H1 (cell line): Measurements from ENCODE around the gene SLC5A2. TPM values are rescaled to one million over a fixed set of nuclear protein-coding genes. Genes with fewer than 3 reads are reported as not detected.

Source experiments
- CHD1 ChIP-seq: IDR thresholded peaks from 2 replicates; pipeline ENCODE4 v1.6.1; 2012; ENCODE audit warnings: low read depth, low read length, improper control_type of control experiment
- GTF2F1 ChIP-seq: IDR thresholded peaks from 2 replicates; pipeline ENCODE4 v1.6.1; 2012; ENCODE audit warnings: low read depth, low read length, improper control_type of control experiment, borderline replicate concordance
- POLR2AphosphoS5 ChIP-seq: IDR thresholded peaks from 2 replicates; pipeline ENCODE4 v1.6.1; 2011; ENCODE audit warnings: low read depth, low read length
- SRF ChIP-seq: IDR thresholded peaks from 2 replicates; pipeline ENCODE4 v1.6.1; 2011; ENCODE audit warnings: mild to moderate bottlenecking, low read depth, low read length, moderate library complexity
- polyA plus RNA-seq, 7 experiments: library from polyadenylated mRNA; depleted of rRNA in 3 of 7; stranded (reverse) in 5 of 7; unstranded in 2 of 7; fragments of >200 nt in 5 of 7; fragments of 200-250 nt in 2 of 7; gene quantifications; 1 replicate in 5 of 7; 2 replicates in 1 of 7; 4 replicates in 1 of 7; pipeline versions ENCODE4 v1.2.1 to v1.2.3, GENCODE V29; 2011 to 2013; ENCODE audit warnings: missing spikeins in 2 of 7, mixed read lengths in 2 of 7
- total RNA-seq: library from RNA; stranded (reverse); fragmentation: NEBNext Ultra II Directional; extraction: Animal tissue kit (Norgen Biotek cat#: 25700); gene quantifications from 2 replicates; pipeline ENCODE4 v1.2.1, GENCODE V29; 2021
- TF ChIP-seq, protein P1 (sequence below): fragments of 300-600 bp; sonication (generic); IDR thresholded peaks from 2 replicates; pipeline ENCODE4 v1.7.1; 2012; ENCODE audit warnings: low read length, moderate library complexity, mild to moderate bottlenecking, inconsistent platforms; ENCODE audit not compliant: insufficient replicate concordance
- TF ChIP-seq, protein P2 (sequence below), 3 experiments: IDR thresholded peaks; 1 replicate in 2 of 3; 2 replicates in 1 of 3; pipeline versions ENCODE4 v1.5.1 to v1.6.1; 2011; ENCODE audit warnings: low read length in 3 of 3, mild to moderate bottlenecking in 3 of 3, inconsistent platforms in 2 of 3, low read depth in 1 of 3, moderate library complexity in 1 of 3; ENCODE audit not compliant: insufficient read depth in 1 of 3; ENCODE audit errors: control extremely low read depth in 1 of 3

The SLC5A2 gene
- total and polyA plus RNA-seq, 2 of the 8 experiments (the other 6 are each of a cell fraction or from before 2014, with no cell fraction given), result 0.56 to 4.4 TPM

DNA sequence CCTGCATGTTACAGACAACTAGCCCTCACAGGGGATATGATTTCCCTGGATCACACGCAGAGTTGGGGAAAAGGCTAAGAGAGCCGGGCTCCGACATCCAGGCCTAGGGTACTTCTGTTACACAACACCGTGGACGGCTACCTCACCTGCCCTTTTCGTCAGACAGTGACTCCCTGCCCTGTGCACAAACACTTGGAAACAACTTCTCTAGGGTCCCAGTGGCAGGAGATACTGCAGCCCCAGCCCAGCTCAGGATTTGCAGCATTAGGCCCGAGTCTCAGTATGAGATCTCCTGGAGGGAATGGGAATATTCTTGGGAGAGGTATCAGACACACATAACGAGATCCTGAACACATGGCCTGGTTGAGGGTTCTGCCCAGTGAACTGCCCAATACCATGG lies 17.0 kb downstream of the SLC5A2 start (continued):
- TF ChIP-seq, protein P1, sequence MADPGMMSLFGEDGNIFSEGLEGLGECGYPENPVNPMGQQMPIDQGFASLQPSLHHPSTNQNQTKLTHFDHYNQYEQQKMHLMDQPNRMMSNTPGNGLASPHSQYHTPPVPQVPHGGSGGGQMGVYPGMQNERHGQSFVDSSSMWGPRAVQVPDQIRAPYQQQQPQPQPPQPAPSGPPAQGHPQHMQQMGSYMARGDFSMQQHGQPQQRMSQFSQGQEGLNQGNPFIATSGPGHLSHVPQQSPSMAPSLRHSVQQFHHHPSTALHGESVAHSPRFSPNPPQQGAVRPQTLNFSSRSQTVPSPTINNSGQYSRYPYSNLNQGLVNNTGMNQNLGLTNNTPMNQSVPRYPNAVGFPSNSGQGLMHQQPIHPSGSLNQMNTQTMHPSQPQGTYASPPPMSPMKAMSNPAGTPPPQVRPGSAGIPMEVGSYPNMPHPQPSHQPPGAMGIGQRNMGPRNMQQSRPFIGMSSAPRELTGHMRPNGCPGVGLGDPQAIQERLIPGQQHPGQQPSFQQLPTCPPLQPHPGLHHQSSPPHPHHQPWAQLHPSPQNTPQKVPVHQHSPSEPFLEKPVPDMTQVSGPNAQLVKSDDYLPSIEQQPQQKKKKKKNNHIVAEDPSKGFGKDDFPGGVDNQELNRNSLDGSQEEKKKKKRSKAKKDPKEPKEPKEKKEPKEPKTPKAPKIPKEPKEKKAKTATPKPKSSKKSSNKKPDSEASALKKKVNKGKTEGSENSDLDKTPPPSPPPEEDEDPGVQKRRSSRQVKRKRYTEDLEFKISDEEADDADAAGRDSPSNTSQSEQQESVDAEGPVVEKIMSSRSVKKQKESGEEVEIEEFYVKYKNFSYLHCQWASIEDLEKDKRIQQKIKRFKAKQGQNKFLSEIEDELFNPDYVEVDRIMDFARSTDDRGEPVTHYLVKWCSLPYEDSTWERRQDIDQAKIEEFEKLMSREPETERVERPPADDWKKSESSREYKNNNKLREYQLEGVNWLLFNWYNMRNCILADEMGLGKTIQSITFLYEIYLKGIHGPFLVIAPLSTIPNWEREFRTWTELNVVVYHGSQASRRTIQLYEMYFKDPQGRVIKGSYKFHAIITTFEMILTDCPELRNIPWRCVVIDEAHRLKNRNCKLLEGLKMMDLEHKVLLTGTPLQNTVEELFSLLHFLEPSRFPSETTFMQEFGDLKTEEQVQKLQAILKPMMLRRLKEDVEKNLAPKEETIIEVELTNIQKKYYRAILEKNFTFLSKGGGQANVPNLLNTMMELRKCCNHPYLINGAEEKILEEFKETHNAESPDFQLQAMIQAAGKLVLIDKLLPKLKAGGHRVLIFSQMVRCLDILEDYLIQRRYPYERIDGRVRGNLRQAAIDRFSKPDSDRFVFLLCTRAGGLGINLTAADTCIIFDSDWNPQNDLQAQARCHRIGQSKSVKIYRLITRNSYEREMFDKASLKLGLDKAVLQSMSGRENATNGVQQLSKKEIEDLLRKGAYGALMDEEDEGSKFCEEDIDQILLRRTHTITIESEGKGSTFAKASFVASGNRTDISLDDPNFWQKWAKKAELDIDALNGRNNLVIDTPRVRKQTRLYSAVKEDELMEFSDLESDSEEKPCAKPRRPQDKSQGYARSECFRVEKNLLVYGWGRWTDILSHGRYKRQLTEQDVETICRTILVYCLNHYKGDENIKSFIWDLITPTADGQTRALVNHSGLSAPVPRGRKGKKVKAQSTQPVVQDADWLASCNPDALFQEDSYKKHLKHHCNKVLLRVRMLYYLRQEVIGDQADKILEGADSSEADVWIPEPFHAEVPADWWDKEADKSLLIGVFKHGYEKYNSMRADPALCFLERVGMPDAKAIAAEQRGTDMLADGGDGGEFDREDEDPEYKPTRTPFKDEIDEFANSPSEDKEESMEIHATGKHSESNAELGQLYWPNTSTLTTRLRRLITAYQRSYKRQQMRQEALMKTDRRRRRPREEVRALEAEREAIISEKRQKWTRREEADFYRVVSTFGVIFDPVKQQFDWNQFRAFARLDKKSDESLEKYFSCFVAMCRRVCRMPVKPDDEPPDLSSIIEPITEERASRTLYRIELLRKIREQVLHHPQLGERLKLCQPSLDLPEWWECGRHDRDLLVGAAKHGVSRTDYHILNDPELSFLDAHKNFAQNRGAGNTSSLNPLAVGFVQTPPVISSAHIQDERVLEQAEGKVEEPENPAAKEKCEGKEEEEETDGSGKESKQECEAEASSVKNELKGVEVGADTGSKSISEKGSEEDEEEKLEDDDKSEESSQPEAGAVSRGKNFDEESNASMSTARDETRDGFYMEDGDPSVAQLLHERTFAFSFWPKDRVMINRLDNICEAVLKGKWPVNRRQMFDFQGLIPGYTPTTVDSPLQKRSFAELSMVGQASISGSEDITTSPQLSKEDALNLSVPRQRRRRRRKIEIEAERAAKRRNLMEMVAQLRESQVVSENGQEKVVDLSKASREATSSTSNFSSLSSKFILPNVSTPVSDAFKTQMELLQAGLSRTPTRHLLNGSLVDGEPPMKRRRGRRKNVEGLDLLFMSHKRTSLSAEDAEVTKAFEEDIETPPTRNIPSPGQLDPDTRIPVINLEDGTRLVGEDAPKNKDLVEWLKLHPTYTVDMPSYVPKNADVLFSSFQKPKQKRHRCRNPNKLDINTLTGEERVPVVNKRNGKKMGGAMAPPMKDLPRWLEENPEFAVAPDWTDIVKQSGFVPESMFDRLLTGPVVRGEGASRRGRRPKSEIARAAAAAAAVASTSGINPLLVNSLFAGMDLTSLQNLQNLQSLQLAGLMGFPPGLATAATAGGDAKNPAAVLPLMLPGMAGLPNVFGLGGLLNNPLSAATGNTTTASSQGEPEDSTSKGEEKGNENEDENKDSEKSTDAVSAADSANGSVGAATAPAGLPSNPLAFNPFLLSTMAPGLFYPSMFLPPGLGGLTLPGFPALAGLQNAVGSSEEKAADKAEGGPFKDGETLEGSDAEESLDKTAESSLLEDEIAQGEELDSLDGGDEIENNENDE, result no peak
- TF ChIP-seq, protein P2, sequence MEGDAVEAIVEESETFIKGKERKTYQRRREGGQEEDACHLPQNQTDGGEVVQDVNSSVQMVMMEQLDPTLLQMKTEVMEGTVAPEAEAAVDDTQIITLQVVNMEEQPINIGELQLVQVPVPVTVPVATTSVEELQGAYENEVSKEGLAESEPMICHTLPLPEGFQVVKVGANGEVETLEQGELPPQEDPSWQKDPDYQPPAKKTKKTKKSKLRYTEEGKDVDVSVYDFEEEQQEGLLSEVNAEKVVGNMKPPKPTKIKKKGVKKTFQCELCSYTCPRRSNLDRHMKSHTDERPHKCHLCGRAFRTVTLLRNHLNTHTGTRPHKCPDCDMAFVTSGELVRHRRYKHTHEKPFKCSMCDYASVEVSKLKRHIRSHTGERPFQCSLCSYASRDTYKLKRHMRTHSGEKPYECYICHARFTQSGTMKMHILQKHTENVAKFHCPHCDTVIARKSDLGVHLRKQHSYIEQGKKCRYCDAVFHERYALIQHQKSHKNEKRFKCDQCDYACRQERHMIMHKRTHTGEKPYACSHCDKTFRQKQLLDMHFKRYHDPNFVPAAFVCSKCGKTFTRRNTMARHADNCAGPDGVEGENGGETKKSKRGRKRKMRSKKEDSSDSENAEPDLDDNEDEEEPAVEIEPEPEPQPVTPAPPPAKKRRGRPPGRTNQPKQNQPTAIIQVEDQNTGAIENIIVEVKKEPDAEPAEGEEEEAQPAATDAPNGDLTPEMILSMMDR (IDR thresholded peaks at IDR 0.05; ENCODE audit: control extremely low read depth in 1 of 3, insufficient read depth in 1 of 3, low read depth in 1 of 3, low read length in 3 of 3), result no peak
- TF ChIP-seq GTF2F1 (no peak), CHD1 (no peak), SRF (no peak), POLR2AphosphoS5 (no peak)
